ENCODE data around the gene TSC1.

Gene TSC1

DNA sequence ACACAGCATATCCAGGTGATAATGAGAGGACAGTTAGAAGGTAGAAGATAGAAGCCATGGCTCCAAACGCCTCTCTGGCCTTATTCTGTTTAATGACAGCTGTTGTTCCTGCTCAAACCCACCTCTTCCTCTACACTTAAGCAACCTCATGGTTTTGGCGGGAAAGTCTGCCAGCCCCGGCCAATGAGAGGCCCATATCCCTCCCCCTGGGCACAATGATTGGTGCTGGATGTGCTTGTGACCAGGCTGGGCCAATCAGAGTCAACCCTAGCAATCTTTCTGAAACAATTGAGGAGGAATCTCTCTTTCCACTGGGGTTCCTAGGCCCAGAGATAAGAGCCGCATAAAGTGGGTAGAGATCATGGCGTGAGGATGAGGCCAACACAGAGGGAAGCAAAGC is 29.3 kb upstream of the TSC1 start:
- H3K27me3 ChIP-seq (ENCODE audit: insufficient read depth, low read length, poor library complexity), result no peaks in the 10 kb centered on the region
- no peak for TF ChIP-seq EZH2 (IDR thresholded peaks at IDR 0.05; ENCODE audit: borderline replicate concordance, low read depth, low read length, severe bottlenecking)
- TF ChIP-seq, protein P1, sequence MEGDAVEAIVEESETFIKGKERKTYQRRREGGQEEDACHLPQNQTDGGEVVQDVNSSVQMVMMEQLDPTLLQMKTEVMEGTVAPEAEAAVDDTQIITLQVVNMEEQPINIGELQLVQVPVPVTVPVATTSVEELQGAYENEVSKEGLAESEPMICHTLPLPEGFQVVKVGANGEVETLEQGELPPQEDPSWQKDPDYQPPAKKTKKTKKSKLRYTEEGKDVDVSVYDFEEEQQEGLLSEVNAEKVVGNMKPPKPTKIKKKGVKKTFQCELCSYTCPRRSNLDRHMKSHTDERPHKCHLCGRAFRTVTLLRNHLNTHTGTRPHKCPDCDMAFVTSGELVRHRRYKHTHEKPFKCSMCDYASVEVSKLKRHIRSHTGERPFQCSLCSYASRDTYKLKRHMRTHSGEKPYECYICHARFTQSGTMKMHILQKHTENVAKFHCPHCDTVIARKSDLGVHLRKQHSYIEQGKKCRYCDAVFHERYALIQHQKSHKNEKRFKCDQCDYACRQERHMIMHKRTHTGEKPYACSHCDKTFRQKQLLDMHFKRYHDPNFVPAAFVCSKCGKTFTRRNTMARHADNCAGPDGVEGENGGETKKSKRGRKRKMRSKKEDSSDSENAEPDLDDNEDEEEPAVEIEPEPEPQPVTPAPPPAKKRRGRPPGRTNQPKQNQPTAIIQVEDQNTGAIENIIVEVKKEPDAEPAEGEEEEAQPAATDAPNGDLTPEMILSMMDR (IDR thresholded peaks at IDR 0.05; ENCODE audit: borderline replicate concordance, extremely low read depth, low read length, poor library complexity, severe bottlenecking), result no peak
- no peak overlapping the region for H2AFZ ChIP-seq (ENCODE audit: low read depth, low read length)
- DNase-seq (peak; percentile 49), ATAC-seq (ENCODE audit: insufficient read depth, low read depth) (peak; percentile 67)
- H3K79me2 ChIP-seq (ENCODE audit: insufficient read depth, low read length), result no peaks in the 10 kb centered on the region
- no peak overlapping the region for H3K27ac ChIP-seq (ENCODE audit: low read length)
- no peaks in the 10 kb centered on the region for H4K20me1 ChIP-seq (ENCODE audit: insufficient read depth, low read length)
- H3K4me1 ChIP-seq (ENCODE audit: insufficient read depth, low read length), result no peaks in the 10 kb centered on the region
- H3K4me3 ChIP-seq (ENCODE audit: low read depth in 1 of 2, low read length in 2 of 2), result no peak overlapping the region
- H3K36me3 ChIP-seq (ENCODE audit: insufficient read depth, low read length), result no peaks in the 10 kb centered on the region
- no peak overlapping the region for H3K4me2 ChIP-seq (ENCODE audit: insufficient read depth, low read length)
- H3K9ac ChIP-seq (ENCODE audit: low read depth, low read length), result no peak overlapping the region
- no peaks in the 10 kb centered on the region for H3K9me3 ChIP-seq (ENCODE audit: insufficient read depth, low read length, severe bottlenecking)

DNA sequence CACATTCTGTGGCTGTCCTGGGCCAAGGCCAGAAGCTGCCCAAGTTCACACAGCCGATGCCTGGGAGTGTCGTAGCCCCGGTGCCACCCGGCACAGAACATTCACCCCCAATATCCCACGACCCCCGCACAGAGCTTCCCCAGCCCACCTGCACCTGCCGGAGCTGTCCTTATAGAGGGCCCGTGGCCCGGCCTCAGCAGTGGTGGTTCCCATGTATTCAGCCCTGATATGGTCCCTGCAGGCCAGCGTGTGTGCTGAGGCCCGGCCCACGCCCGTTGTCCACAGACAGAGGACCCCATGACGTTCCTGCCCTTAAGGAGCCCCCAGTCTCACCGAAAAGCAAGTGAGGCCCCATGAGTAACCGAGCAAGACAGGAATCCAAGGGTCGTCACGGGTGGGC is 28.8 kb upstream of the TSC1 start:
- Histone ChIP-seq H3K9ac (ENCODE audit: low read depth, low read length) (no peak overlapping the region), H2AFZ (ENCODE audit: low read depth, low read length) (no peak overlapping the region), H3K27me3 (ENCODE audit: insufficient read depth, low read length, poor library complexity) (no peaks in the 10 kb centered on the region), H3K4me2 (ENCODE audit: insufficient read depth, low read length) (no peak overlapping the region), H3K79me2 (ENCODE audit: insufficient read depth, low read length) (no peaks in the 10 kb centered on the region), H3K4me1 (ENCODE audit: insufficient read depth, low read length) (no peaks in the 10 kb centered on the region), H3K4me3 (ENCODE audit: low read depth in 1 of 2, low read length in 2 of 2) (no peak overlapping the region), H3K9me3 (ENCODE audit: insufficient read depth, low read length, severe bottlenecking) (no peaks in the 10 kb centered on the region), H3K36me3 (ENCODE audit: insufficient read depth, low read length) (no peaks in the 10 kb centered on the region), H4K20me1 (ENCODE audit: insufficient read depth, low read length) (no peaks in the 10 kb centered on the region), H3K27ac (ENCODE audit: low read length) (no peak overlapping the region)
- TF ChIP-seq EZH2 (IDR thresholded peaks at IDR 0.05; ENCODE audit: borderline replicate concordance, low read depth, low read length, severe bottlenecking), result no peak
- TF ChIP-seq, protein P1 (IDR thresholded peaks at IDR 0.05; ENCODE audit: borderline replicate concordance, extremely low read depth, low read length, poor library complexity, severe bottlenecking), result no peak
- DNase-seq (no peak), ATAC-seq (ENCODE audit: insufficient read depth, low read depth) (no peak)

DNA sequence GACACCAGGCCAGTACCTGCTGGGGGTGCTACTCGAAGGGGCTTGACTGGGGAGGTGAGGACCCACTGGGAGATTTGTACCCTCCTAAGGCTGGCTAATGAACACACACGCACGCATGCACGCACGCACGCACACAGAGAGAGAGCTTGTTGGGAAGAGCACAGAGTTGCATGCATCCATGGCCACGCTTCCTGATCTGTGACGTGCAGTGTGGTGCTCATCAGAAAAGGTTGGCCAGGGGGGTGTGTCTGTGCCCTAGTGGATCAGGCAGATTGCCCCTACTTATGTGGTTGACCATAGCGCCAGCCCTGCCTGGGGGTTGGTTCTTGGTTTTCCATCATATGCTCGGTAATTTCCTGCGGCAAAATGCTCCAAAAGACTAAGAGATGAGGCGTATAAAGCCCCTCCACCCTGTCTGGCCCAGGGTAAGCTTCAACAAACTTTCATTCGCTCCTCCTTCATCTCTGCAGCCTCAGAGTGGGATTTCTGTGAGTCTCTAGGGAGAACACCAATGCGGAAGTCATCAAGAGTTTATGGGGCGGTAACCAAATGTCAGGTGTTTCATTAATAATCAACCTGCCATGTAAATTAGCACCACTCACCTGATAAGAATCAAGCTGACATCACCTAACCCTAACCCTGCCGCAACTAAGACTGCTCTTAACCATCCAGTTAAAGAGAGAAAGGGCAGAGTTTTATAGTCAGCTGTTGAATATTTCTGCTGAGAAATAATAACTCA is 26.1 kb upstream of the TSC1 start:
- TF ChIP-seq, protein P1 (IDR thresholded peaks at IDR 0.05; ENCODE audit: borderline replicate concordance, extremely low read depth, low read length, poor library complexity, severe bottlenecking), result no peak
- no peak for TF ChIP-seq EZH2 (IDR thresholded peaks at IDR 0.05; ENCODE audit: borderline replicate concordance, low read depth, low read length, severe bottlenecking)
- ATAC-seq (ENCODE audit: insufficient read depth, low read depth), result no peak
- H3K79me2 ChIP-seq (ENCODE audit: insufficient read depth, low read length), result no peaks in the 10 kb centered on the region
- no peak for DNase-seq
- no peak overlapping the region for H3K27ac ChIP-seq (ENCODE audit: low read length)
- H2AFZ ChIP-seq (ENCODE audit: low read depth, low read length), result no peak overlapping the region
- no peak overlapping the region for H3K4me3 ChIP-seq (ENCODE audit: low read depth in 1 of 2, low read length in 2 of 2)
- no peak overlapping the region for H3K9ac ChIP-seq (ENCODE audit: low read depth, low read length)
- no peak overlapping the region for H3K4me2 ChIP-seq (ENCODE audit: insufficient read depth, low read length)
- H4K20me1 ChIP-seq (ENCODE audit: insufficient read depth, low read length), result no peaks in the 10 kb centered on the region
- H3K4me1 ChIP-seq (ENCODE audit: insufficient read depth, low read length), result no peaks in the 10 kb centered on the region
- no peaks in the 10 kb centered on the region for H3K27me3 ChIP-seq (ENCODE audit: insufficient read depth, low read length, poor library complexity)
- no peaks in the 10 kb centered on the region for H3K9me3 ChIP-seq (ENCODE audit: insufficient read depth, low read length, severe bottlenecking)
- no peaks in the 10 kb centered on the region for H3K36me3 ChIP-seq (ENCODE audit: insufficient read depth, low read length)

Data from DND-41 (cell line).